ENCODE results near the gene ARHGAP22.

ARHGAP22 gene

DNA sequence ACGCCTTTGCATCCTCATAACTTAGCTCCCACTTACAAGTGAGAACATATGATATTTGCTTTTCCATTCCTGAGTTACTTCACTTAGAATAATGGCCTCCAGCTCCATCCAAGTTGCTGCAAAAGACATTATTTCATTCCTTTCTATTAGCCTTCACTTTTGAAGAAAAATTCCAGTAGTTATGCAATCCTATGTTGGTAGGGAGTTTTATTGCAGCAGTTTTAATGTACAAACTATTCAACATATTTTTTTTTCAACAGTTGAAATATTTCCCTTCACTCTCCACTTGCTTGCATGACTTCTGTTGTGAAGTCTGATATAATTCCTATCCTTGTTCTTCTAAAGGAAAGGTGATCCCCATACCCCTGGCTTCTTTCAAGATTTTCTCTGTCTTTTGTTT, 27.3 kb upstream of the ARHGAP22 start:
- H3K27me3 ChIP-seq (ENCODE audit: insufficient read depth, poor library complexity, severe bottlenecking), result peaks cover 6% of the 10 kb centered on the region
- H3K27ac ChIP-seq (ENCODE audit: poor library complexity, severe bottlenecking), result no peak overlapping the region
- TF ChIP-seq, protein P1, sequence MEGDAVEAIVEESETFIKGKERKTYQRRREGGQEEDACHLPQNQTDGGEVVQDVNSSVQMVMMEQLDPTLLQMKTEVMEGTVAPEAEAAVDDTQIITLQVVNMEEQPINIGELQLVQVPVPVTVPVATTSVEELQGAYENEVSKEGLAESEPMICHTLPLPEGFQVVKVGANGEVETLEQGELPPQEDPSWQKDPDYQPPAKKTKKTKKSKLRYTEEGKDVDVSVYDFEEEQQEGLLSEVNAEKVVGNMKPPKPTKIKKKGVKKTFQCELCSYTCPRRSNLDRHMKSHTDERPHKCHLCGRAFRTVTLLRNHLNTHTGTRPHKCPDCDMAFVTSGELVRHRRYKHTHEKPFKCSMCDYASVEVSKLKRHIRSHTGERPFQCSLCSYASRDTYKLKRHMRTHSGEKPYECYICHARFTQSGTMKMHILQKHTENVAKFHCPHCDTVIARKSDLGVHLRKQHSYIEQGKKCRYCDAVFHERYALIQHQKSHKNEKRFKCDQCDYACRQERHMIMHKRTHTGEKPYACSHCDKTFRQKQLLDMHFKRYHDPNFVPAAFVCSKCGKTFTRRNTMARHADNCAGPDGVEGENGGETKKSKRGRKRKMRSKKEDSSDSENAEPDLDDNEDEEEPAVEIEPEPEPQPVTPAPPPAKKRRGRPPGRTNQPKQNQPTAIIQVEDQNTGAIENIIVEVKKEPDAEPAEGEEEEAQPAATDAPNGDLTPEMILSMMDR (IDR thresholded peaks at IDR 0.05; ENCODE audit: poor library complexity, severe bottlenecking), result no peak

DNA sequence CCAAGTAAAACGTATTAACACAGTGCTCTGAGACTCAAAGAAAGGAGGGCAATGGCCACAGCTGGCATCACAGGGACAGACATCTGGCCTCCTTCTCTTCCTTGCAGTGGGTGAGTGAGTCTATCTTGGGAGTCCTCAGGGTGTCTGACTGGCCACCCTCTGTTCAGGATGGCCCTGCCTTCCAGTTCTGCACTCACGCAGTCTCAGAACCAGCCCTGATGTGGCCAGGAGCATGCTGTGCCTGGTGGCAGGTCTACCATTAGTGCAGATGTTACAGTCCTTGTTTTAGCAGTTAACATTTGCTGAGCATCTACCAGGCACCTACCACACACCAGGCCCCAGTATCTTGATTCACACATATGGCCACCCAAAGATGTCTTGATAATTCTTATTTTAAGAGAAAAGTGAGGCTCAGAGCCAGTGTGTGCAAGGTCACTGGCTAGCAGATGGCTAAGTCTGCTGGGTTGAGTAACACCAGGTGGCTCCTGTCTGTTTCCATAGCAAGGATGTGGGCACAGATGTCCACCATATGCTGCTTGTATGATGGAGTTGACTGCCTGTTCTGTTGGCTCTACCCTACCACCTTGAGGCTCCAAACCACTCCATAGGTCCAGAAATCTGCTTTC, 23.2 kb upstream of the ARHGAP22 start:
- TF ChIP-seq, protein P1 (IDR thresholded peaks at IDR 0.05; ENCODE audit: poor library complexity, severe bottlenecking), result no peak
- H3K27ac ChIP-seq (ENCODE audit: poor library complexity, severe bottlenecking), result no peak overlapping the region

More for the DNA sequence above, 27.3 kb upstream of the ARHGAP22 start:
- ATAC-seq (ENCODE audit: low read depth) (no peak), DNase-seq (ENCODE audit: low spot score) (no peak)
- Histone ChIP-seq H3K4me1 (ENCODE audit: insufficient read depth, poor library complexity, severe bottlenecking) (no peaks in the 10 kb centered on the region), H3K36me3 (ENCODE audit: low read depth) (no peaks in the 10 kb centered on the region), H3K9me3 (ENCODE audit: severe bottlenecking) (no peaks in the 10 kb centered on the region), H3K4me3 (ENCODE audit: severe bottlenecking) (no peak overlapping the region)

DNA sequence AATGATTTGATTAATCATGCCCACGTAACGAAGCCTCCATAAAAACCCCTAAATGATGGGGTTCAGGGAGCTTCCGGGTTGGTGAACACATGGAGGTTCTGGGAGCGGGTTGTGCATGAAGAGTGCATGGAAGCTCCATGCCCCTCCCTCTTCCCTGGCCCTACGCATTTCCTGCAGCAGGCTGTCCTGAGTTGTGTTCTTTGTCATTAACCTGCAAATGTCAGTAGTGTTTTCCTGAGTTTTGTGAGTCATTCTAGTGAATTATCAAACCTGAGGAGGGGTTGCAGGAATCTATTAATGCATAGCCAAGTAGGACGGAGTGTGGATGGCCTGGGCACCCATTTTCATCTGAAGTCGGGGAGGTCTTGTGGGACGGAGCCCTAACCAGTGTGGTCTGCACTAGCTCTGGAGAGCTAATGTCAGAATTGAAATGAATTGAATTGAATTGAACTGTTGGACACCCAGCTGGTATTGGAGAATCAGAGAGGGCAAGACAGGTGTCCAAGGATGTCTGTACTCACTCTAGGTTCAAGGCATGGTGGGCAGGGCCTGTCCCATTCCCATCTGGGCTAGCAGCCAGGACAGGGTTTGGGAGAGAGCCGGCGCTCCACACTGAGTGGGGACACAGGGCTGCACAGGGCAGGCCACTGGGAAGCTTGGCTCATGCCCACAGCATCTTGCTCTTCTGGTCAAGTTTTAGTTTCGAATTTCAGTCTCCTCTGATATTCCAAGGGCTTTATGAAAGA, 22.3 kb upstream of the ARHGAP22 start:
- ATAC-seq (ENCODE audit: low read depth) (no peak), DNase-seq (ENCODE audit: low spot score) (no peak)
- no peak overlapping the region for H3K27ac ChIP-seq (ENCODE audit: poor library complexity, severe bottlenecking)
- H3K36me3 ChIP-seq (ENCODE audit: low read depth), result no peaks in the 10 kb centered on the region
- H3K4me1 ChIP-seq (ENCODE audit: insufficient read depth, poor library complexity, severe bottlenecking), result no peaks in the 10 kb centered on the region
- no peak overlapping the region for H3K4me3 ChIP-seq (ENCODE audit: severe bottlenecking)
- no peaks in the 10 kb centered on the region for H3K9me3 ChIP-seq (ENCODE audit: severe bottlenecking)
- peaks cover 6% of the 10 kb centered on the region for H3K27me3 ChIP-seq (ENCODE audit: insufficient read depth, poor library complexity, severe bottlenecking)
- TF ChIP-seq, protein P1 (IDR thresholded peaks at IDR 0.05; ENCODE audit: poor library complexity, severe bottlenecking), result no peak

More for the DNA sequence above, 23.2 kb upstream of the ARHGAP22 start:
- ATAC-seq (ENCODE audit: low read depth) (no peak), DNase-seq (ENCODE audit: low spot score) (no peak)
- Histone ChIP-seq H3K9me3 (ENCODE audit: severe bottlenecking) (no peaks in the 10 kb centered on the region), H3K36me3 (ENCODE audit: low read depth) (no peaks in the 10 kb centered on the region), H3K27me3 (ENCODE audit: insufficient read depth, poor library complexity, severe bottlenecking) (peaks cover 6% of the 10 kb centered on the region), H3K4me1 (ENCODE audit: insufficient read depth, poor library complexity, severe bottlenecking) (no peaks in the 10 kb centered on the region), H3K4me3 (ENCODE audit: severe bottlenecking) (no peak overlapping the region)

DNA sequence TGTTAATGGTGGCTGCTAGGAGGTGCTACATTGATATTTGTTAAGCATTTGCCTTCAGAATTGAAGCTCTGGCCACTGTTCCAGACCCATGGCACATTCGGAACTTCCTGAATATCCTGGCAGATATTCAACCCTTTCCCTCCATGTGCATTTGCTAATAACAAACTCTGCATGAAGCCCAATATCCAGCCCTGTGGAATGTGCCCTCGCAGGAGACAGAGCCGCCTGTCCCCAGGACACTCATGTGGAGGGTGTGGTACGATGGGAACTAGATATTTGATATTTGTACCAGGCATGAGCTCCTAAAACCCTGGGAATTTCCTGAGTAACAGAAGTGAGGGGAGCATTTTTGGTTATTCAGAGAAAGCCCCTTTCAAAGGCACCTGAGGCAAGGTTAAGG, 21.6 kb upstream of the ARHGAP22 start:
- Histone ChIP-seq H3K4me3 (ENCODE audit: severe bottlenecking) (no peak overlapping the region), H3K4me1 (ENCODE audit: insufficient read depth, poor library complexity, severe bottlenecking) (no peaks in the 10 kb centered on the region), H3K9me3 (ENCODE audit: severe bottlenecking) (peaks cover 4% of the 10 kb centered on the region), H3K36me3 (ENCODE audit: low read depth) (no peaks in the 10 kb centered on the region), H3K27ac (ENCODE audit: poor library complexity, severe bottlenecking) (no peak overlapping the region), H3K27me3 (ENCODE audit: insufficient read depth, poor library complexity, severe bottlenecking) (peaks cover 6% of the 10 kb centered on the region)
- ATAC-seq (ENCODE audit: low read depth) (no peak), DNase-seq (ENCODE audit: low spot score) (no peak)
- TF ChIP-seq, protein P1 (IDR thresholded peaks at IDR 0.05; ENCODE audit: poor library complexity, severe bottlenecking), result no peak

DNA sequence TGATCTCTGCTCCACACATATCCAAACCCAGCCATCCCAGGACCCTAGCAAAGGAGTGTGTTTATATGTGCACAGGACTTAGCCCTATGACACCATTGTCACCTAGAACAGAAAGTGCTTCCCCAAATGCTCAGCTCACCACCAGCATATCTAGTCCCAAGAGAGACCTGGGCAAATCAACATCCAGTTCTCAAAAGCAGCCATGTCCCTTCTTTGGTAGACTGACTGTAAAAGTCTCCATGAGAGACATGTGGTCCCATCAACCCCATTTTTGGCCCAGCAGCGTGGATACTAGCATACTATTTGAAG, 20.9 kb upstream of the ARHGAP22 start:
- ATAC-seq (ENCODE audit: low read depth), result no peak
- H3K4me3 ChIP-seq (ENCODE audit: severe bottlenecking), result no peak overlapping the region
- TF ChIP-seq, protein P1 (IDR thresholded peaks at IDR 0.05; ENCODE audit: poor library complexity, severe bottlenecking), result no peak
- peaks cover 3% of the 10 kb centered on the region for H3K27me3 ChIP-seq (ENCODE audit: insufficient read depth, poor library complexity, severe bottlenecking)
- peaks cover 4% of the 10 kb centered on the region for H3K9me3 ChIP-seq (ENCODE audit: severe bottlenecking)
- no peak for DNase-seq (ENCODE audit: low spot score)
- no peaks in the 10 kb centered on the region for H3K4me1 ChIP-seq (ENCODE audit: insufficient read depth, poor library complexity, severe bottlenecking)
- no peak overlapping the region for H3K27ac ChIP-seq (ENCODE audit: poor library complexity, severe bottlenecking)
- no peaks in the 10 kb centered on the region for H3K36me3 ChIP-seq (ENCODE audit: low read depth)
